OCI-LY7 (cell line): ENCODE data around the gene MRPL10.

Source experiments
- CTCF ChIP-seq: fragments of 200-600 bp; sonication (generic); conservative IDR thresholded peaks from 2 replicates; pipeline ENCODE4 v1.5.1; 2014; ENCODE audit warnings: mild to moderate bottlenecking, antibody characterized with exemption, low read length, moderate library complexity, mixed read lengths
- EZH2phosphoT487 ChIP-seq: fragments of 200-600 bp; sonication (generic); IDR thresholded peaks from 2 replicates; pipeline ENCODE4 v1.6.1; 2018; ENCODE audit warnings: low read depth, borderline replicate concordance, mild to moderate bottlenecking, mixed run types, antibody characterized with exemption, low read length, moderate library complexity, mixed read lengths

DNA sequence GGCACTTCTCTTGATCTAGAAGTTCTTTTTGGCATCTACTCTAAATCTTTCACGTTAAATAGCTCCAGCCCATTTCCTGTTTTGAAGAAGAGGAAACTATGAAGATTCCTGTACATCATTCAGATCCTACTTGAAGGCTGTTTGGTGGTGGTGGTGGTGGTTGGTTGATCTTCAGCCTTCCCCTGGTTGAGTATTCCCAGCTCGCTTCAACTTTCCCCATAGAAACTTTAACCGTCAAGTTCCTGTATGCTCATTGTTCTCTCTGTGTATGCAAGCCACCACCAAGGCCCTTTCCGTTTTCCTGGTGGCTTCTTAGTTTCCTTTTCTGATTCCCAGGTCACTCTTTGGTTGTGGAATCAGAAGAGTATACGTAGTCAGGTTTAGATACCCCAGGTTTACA lies 3.4 kb upstream of the MRPL10 start:
- TF ChIP-seq CTCF (no peak), EZH2phosphoT487 (no peak)
